Esophagus squamous epithelium (tissue), 5 donors: ENCODE measurements around the gene P2RX2. TPM values are rescaled to one million over a fixed set of nuclear protein-coding genes. Genes with fewer than 3 reads are reported as not detected.

Experiments used
- DNase-seq: peaks from one replicate; lab custom pipeline; 2025; lab: John Stamatoyannopoulos, UW
- H3K27ac ChIP-seq, 4 donors: fragments of 200-600 bp; sonication (generic); one replicate each; pipeline ENCODE4 v1.5.1; 2016 to 2019; ENCODE audit warnings: mild to moderate bottlenecking in 1 of 4
- H3K27me3 ChIP-seq, 4 donors: fragments of 200-600 bp; sonication (generic); 1 replicate in 3 of 4; 2 replicates in 1 of 4; pipeline versions ENCODE4 v1.5.1 to v1.6.0; 2017 to 2021; ENCODE audit warnings: antibody characterized with exemption in 1 of 4
- H3K36me3 ChIP-seq, 3 donors: fragments of 200-600 bp; sonication (generic); one replicate each; pipeline ENCODE4 v1.5.1; 2016 to 2019
- H3K4me1 ChIP-seq, 3 donors: fragments of 200-600 bp; sonication (generic); one replicate each; pipeline ENCODE4 v1.5.1; 2017 to 2019
- H3K4me3 ChIP-seq, 4 donors: fragments of 200-600 bp; sonication (generic); 1 replicate in 3 of 4; 2 replicates in 1 of 4; pipeline ENCODE4 v1.5.1; 2016 to 2019; ENCODE audit warnings: mild to moderate bottlenecking in 2 of 4, moderate library complexity in 1 of 4
- H3K9me3 ChIP-seq, 3 donors: fragments of 200-600 bp; sonication (generic); one replicate each; pipeline ENCODE4 v1.5.1; 2016 to 2019
- CTCF ChIP-seq, 6 experiments: fragments of 450-650 bp in 4 of 6; fragments of 200-600 bp in 2 of 6; sonication (generic) in 2 of 6; IDR thresholded peaks; one replicate each; pipeline ENCODE4 v1.5.1; 2016 to 2019; ENCODE audit warnings: antibody characterized with exemption in 6 of 6, mild to moderate bottlenecking in 4 of 6, moderate library complexity in 4 of 6
- POLR2A ChIP-seq, 4 donors: fragments of 450-650 bp; IDR thresholded peaks; one replicate each; pipeline ENCODE4 v1.6.1; 2017; ENCODE audit warnings: antibody characterized with exemption in 4 of 4, mild to moderate bottlenecking in 4 of 4, moderate library complexity in 3 of 4
- WGBS, 2 donors: methylation state at CpG; one replicate each; pipeline ENCODE4 v1.1.5; 2018; 5-methylcytosine and 5-hydroxymethylcytosine counted together
- intact Hi-C: fragments of 100-400 bp; cut with DNase I; formaldehyde crosslinking; loops from one replicate; pipeline ENCODE4 v1.15.0; 2022
- total RNA-seq, 4 donors: library from RNA; depleted of rRNA; stranded (reverse); fragments of >200 nt; gene quantifications; one replicate each; pipeline ENCODE4 v1.1.0, GENCODE V29; 2016
- donor health status: DM: yes; HTN: yes; CAD: no.

P2RX2 gene
- total RNA-seq, 4 donors from 2014 or later: 0.35 to 8.0 TPM; not detected in 2

- intact Hi-C loops: no loop called here
- H3K4me1 ChIP-seq: no peaks in the 10 kb centered on the region
- no peak for DNase-seq
- H3K27ac ChIP-seq: no peak overlapping the region
- 79 to 92% methylated on average over 7 to 9 of the region's 12 CpGs for WGBS, 2 donors
- H3K9me3 ChIP-seq: no peaks in the 10 kb centered on the region
- TF ChIP-seq POLR2A (IDR thresholded peaks at IDR 0.05): no peak
- no peak for TF ChIP-seq CTCF (IDR thresholded peaks at IDR 0.05)
- H3K36me3 ChIP-seq: peaks cover 9 to 94% (median 36%) of the 10 kb centered on the region in 3 donors
- no peak overlapping the region for H3K4me3 ChIP-seq
- H3K27me3 ChIP-seq: no peaks in the 10 kb centered on the region
Measured at GRCh38 chr12:132639956-132640520, 21.5 kb downstream of the P2RX2 start.

- DNase-seq: no peak
- intact Hi-C loops: no loop called here
- Histone ChIP-seq H3K4me3 (no peak overlapping the region), H3K27me3 (no peaks in the 10 kb centered on the region), H3K4me1 (no peaks in the 10 kb centered on the region), H3K36me3 (peaks cover 9 to 94% (median 30%) of the 10 kb centered on the region in 3 donors), H3K27ac (no peak overlapping the region), H3K9me3 (no peaks in the 10 kb centered on the region)
- TF ChIP-seq POLR2A (IDR thresholded peaks at IDR 0.05) (no peak), CTCF (IDR thresholded peaks at IDR 0.05) (no peak)
- 82 to 84% methylated on average over 10 of the region's 10 CpGs for WGBS, 2 donors
Measured at GRCh38 chr12:132640936-132641335, 22.4 kb downstream of the P2RX2 start.

GRCh38 chr12:132641811-132642650 is 23.5 kb downstream of the P2RX2 start:
- 93 to 94% methylated on average over 4 to 16 of the region's 28 CpGs for WGBS, 2 donors
- Histone ChIP-seq H3K36me3 (peaks cover 9 to 96% (median 30%) of the 10 kb centered on the region in 3 donors), H3K4me1 (no peaks in the 10 kb centered on the region), H3K4me3 (no peak overlapping the region), H3K9me3 (no peaks in the 10 kb centered on the region), H3K27me3 (no peaks in the 10 kb centered on the region), H3K27ac (no peak overlapping the region)
- intact Hi-C loops: no loop called here
- DNase-seq: no peak
- TF ChIP-seq CTCF (IDR thresholded peaks at IDR 0.05): no peak

- no peak for TF ChIP-seq POLR2A (IDR thresholded peaks at IDR 0.05)
- TF ChIP-seq CTCF (IDR thresholded peaks at IDR 0.05): no peak
- no peaks in the 10 kb centered on the region for H3K27me3 ChIP-seq
- WGBS, 2 donors: 90% methylated on average over 8 to 9 of the region's 30 CpGs
Measured at GRCh38 chr12:132642846-132643835, 24.6 kb downstream of the P2RX2 start.

More at GRCh38 chr12:132642846-132643835, 24.6 kb downstream of the P2RX2 start:
- intact Hi-C loops: no loop called here
- H3K4me1 ChIP-seq: no peaks in the 10 kb centered on the region
- peaks cover 9 to 96% (median 22%) of the 10 kb centered on the region in 3 donors for H3K36me3 ChIP-seq
- H3K4me3 ChIP-seq: no peak overlapping the region
- H3K9me3 ChIP-seq: no peaks in the 10 kb centered on the region
- no peak for DNase-seq
- H3K27ac ChIP-seq: no peak overlapping the region
